HG02840 (cell line): ENCODE results near the gene PIAS1.
"Not testable (repeated sequence)": the region's sequence is repeated elsewhere in the genome, so short reads cannot be mapped to it uniquely, and the experiment has no call there.

Source experiments
- ATAC-seq: cut with Tn5 transposase; IDR thresholded peaks from one replicate; pipeline ENCODE4 v1.9.1; 2021; ENCODE audit warnings: mild to moderate bottlenecking, moderate library complexity, moderate number of reproducible peaks; ENCODE audit not compliant: unreplicated experiment, low FRiP score

Gene PIAS1

DNA sequence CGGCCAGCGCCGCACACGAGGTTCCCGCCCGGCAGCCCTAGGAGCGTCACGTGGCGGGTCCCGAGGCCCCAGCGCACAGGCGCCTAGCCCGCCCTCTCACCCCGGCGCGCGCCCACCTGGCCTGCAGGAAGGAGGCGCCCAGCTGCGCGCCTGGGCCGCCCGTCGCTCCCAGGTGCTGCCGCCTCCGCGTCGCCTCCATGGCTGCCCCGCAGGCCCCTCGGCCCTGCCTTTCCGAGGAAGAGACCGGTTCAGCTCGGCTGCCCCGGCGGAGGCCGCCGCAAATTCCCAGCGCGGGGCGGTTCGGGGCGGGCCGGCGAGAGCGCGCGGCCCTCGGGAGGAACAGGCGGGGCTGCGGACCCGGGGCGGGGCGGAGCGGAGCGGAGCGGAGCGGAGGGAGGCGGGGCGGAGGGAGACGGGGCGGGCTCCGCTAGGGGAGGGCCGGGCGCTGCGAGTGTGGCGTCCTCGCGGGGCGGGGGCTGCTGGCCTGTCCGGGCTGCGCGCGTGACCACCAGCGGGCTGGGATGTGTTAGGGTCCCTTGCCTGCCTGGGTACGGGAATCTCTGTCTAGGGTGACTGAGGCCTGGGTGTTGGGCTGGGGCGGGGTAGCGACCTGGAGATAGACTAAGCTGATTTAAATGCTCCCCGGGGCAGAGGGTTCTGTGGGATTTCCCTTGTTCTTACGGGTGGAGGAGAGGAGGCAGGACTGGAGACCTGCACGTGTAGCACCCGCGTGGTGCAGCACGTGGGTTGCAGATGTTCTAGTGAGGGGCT lies 175.5 kb downstream of the PIAS1 start, which contains the start of gene CLN6:
TSS of gene CLN6 (minus strand) at position 343 of the 771 bp plus-strand sequence. CDS start at position 199, 144 bp downstream.
- ATAC-seq, result peak; percentile 67

DNA sequence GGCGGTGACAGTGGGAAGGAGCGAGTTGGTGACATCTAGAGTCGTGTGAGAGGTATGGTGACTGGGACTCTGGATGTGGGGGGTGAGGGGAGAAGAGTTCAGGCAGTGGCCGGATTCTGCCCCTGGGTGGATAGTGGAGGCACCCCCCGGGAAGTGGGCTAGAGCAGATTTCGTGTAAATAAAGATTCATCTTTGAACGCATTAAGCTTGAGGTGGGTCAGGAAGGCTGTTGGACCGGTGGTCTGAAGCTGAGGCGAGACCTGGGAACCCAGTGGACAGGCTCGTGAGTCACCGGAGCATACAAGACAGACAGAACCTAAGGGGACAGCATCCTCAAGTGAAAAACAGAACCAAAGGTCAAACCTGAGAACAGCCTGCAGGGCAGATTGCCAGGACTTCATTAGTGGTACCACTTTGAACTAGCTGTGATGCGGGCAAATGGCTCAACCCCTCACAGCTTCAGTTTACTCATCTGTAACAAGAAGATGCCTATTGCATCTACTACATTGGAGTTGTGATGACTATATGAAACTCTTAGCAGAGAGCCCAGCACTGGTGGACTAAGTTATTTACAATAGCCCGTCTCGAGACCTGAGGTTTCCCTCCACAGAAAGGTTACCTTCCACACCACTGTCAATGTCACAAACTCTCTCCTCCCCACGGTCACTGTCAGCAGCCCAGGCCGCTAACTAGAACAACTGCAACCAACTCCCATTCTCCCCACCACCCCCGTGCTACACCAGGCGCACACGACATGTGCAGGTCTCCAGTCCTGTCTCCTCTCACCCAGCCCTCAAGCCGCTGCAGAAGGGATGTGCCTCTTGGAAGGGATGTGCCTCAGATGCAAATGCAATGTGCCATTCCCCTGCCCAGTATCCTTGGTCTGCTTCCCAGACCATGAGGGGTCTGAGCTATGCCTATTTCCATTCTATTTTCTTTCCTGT lies 176.3 kb downstream of the PIAS1 start:
- ATAC-seq, result no peak

DNA sequence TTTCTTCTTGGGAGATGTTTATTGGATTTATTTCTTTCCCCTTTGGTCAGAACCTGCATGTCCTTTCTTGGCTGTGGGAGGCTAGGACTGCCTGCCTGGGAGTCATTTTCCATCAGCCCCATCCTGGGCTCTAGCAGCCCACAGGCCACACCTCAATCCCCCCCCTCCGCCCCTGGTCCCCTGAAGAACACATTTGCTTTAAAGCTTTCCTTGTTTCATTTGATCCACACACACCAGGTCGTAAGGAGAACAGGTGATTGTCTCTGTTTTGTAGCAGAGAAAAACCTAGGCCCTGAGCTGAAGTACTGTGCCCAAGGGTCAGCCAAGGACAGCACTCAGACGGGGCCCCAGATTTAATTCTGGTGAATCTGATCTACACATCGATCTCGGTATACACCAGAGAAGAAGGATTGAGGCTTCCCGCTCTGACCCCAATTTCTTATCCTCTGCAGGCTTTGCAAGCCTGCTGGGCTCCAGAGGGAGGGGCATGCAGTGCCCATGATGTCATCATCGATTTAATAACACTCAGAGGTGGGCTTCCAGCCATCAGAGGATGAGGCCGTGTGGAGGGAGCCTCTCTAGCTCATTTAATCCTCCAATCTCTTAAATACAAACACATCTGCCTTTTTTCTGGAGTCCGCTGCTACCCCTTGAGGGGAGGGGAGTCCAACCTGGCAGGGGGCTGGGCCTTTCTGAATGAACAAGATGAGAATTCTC lies 177.1 kb downstream of the PIAS1 start:
- ATAC-seq, result no peak

DNA sequence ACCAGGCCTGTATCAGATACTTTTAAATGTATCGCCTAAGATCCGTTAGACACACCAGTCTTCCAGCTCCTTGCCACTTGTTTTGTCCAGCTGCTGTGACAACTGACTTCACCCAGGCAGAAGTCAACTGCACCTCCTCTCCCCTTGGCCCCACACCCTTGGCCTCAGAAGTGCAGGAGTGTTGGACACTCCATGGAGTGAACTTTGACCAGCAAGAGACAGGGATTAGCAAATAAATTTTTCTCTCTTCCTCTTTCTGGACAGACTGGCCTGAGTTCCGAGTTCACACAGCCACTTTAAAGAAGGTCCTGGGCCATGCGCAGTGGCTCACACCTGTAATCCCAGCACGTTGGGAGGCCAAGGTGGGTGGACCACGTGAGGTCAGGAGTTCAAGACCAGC lies 178.3 kb downstream of the PIAS1 start:
- ATAC-seq, result no peak

DNA sequence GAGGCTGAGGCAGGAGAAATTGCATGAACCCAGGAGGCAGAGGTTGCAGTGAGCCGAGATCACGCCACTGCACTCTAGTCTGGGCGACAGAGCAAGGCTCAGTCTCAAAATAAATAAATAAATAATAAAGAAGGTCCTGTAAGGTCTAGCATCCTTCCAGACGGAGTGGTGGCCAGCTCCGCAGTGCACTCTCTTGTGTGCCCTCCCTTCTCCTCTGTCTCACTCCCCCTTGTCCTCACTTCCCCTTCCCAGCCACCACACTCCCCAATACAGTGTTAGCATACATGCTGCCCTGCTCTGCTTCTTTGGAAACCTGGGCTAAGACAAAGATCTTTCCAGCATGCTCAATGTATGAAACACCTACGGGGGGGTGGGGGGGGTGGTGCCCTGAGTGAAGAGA lies 178.8 kb downstream of the PIAS1 start:
- ATAC-seq, result no peak

DNA sequence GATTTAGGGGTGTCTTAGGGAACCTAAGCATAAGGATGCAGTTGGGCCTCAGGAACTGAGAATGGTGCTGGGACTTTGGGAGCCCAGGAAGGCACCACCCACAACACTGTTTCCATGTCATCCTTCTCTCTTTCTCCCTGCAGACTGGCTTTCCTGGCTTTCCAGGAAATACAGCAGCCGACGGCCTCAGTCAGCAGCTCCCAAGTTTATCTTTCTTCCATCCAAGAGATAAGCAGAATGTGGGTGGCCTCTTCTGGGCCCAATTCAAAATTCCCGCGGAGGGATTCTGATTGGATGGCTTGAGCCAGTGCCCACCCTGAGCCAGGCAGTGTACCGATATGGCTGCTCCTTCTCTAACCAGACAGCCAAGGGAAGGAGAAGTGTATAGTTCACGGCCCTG lies 179.9 kb downstream of the PIAS1 start:
- no peak for ATAC-seq

DNA sequence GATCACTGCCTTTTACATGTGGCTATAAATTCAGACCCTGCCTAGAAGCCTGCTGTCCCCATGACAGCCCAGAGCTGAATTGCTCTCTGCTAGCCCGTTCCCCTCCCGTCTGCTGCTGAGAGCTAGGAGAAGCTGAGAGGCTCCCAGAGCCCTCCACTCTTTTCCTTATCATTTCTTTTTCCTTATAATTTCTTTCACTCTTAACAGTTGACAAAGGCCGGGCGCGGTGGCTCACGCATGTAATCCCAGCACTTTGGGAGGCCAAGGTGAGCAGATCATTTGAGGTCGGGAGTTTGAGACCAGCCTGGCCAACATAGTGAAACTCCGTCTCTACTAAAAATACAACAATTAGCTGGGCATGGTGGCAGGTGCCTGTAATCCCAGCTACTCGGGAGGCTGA lies 180.4 kb downstream of the PIAS1 start:
- ATAC-seq, result not testable (repeated sequence)

DNA sequence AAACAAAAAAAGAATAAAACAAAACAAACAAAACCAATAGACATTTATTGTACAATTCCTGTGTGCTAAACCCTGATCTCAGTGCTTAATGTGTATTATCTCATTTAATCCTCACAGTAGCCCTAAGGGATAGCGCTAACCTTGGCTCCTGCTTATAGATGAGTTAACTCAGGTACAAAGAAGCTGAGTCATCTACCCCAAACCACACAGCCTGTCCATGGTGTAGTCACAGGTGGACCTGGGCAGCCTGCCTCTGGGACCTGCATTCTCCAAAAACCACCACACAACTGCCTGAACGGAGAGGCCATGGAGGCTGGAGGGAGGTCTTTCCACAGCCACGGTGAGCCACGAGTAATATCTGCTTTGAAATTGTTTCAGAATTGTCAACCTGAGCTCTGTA lies 180.9 kb downstream of the PIAS1 start:
- no peak for ATAC-seq

DNA sequence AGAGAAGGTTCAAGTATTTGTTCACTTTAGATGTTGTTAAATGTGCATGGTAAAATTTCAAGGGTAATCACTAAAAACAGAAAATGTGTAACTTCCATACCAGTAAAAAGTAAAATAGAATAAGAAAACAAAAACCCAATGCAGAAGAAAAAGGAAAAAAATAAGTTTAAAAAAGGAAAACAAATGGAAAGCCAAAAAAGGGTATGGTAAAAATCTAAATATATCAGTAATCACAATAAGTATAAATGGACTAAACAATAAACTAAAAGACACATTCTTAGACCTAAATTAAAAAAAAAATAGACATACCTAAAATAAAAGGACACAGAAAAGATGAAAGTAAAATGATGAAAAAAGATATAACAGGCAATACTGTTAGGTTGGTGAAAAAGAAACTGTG lies 184.9 kb downstream of the PIAS1 start:
- ATAC-seq, result no peak

DNA sequence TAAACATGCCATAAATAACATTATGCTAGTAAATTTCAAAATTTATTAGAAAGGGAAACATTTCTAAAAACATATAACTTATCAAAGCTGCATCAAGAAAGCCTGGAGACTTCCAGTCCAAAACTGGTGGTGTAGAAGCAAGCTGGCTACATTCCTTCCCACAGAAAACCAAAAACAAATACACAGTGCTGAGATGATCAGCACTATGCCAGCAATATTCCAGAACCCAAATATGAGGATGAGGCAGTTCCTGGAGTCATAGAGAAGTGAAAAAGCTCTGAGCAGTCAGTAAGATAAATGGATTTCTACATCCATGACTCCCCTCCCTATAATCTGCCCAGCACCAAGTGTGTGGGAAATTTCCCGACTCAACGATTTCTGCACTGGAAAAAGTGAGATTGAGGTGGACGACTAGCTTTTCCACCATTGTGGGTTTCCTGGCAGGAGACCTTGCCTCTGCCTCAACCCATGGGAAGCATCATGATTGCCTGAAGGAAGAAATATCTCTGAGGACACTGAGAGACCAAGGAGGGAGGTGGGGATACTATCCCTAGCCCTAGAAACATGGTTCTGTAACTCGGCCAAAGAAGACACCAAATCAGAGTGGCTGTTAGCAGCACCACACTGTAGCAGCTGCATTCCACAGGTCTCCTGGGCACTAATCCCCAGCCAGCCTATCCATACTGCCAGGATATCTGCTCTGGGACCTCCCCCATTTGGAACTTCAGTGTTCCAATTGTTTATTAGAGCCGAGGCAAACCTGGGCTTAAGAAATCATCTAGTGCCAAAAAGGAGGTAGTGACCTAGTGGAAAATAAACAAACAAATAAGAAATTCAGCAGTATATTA lies 187.2 kb downstream of the PIAS1 start:
- no peak for ATAC-seq
